Fibroblast of pulmonary artery (primary cell): ENCODE data around the gene NOTCH2NLA.
"Not testable (repeated sequence)": the region's sequence is repeated elsewhere in the genome, so short reads cannot be mapped to it uniquely, and the experiment has no call there.

Source experiments
- DNase-seq: peaks from one replicate; pipeline ENCODE4 v3.0.0-alpha.2; 2010; ENCODE audit warnings: low read depth
- H3K4me3 ChIP-seq: replicated peaks from 2 replicates; pipeline ENCODE4 v1.5.1; 2011; ENCODE audit warnings: low read depth, mild to moderate bottlenecking, control low read depth, low read length, moderate library complexity

The NOTCH2NLA gene

DNA sequence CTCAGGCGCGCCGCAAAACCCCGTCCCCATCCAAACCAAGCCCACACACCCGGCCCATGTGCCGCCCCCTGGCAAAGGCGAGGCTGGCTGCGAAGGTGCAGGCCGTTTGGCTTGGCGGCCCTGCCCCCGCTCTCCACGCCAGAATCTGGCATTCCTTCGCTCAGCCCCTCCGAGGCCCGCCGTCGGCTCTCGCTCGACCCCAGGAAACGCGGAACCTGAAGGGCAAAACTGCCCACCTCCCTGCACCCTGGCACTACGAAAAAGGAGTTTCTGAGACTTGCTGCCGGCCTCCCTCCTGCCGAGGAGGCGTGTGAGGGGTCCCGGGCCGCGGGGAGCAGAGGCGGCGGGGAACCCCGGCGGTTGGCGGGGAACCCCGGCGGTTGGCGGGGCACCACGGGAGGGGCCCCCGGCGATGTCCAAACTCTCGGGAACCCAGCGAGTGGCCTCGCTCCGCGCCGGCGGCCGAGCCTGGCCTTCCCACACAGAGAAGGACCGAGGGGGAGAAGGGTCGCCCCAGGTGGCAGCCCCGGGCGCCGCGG is 608 bp downstream of the NOTCH2NLA start:
- H3K4me3 ChIP-seq, result peak overlapping the region; percentile 47
- not testable (repeated sequence) for DNase-seq

DNA sequence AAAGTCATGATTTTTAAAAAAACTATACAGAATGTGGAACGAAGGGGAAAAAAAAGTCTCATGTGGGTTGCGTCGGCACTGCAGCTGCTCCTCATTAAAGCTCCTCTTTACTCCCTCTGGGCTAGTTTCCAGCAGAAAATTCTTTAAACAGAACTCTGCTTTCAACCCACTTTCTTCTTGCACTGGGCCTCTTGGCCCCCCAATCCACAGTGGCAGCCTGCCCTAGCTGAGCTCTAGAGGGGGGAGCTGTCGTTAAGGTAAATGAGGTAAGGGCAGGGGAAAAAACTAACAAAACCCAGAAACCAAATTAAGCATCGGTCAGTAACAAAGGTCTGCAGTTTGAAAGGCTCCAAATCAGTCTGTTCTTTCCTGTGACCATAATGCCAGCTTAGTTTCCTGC is 54.3 kb downstream of the NOTCH2NLA start:
- DNase-seq, H3K4me3 ChIP-seq: not testable (repeated sequence)

DNA sequence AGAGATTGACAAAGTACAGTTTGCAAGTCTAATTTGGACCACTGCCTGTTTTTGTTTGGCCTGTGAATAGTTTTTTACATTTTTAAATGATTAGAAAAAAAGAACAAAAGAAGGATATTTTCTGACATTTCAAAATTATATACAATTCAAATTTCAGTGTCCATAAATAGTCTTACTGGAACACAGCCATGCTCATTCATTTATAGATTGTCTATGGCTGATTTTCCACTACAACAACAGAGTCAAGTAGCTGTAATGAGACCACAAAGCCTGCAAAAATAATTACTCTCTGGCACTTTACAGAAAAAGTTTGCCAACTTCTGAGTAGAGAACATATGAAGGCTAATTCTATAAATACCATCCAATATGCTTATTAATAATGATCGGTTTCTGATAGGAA is 61.1 kb downstream of the NOTCH2NLA start:
- not testable (repeated sequence) for H3K4me3 ChIP-seq, DNase-seq

DNA sequence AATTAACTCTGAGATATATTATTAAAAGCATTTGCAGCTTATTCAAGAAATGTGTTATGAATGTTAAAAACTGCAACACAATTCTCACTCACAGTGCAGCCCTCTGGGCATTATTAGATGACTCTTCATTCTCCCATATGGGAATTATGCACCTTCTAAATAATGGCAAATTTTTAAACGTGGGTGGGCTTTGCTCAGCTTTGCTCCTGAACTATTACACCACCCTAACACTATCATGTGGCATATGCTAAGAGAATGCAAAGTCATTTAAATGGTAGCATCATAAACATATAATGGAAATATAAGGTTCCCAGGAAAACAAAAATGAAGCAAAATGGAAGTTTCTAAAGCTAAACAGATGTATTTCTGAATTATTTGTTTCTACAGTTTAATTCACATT is 61.5 kb downstream of the NOTCH2NLA start:
- not testable (repeated sequence) for H3K4me3 ChIP-seq, DNase-seq

DNA sequence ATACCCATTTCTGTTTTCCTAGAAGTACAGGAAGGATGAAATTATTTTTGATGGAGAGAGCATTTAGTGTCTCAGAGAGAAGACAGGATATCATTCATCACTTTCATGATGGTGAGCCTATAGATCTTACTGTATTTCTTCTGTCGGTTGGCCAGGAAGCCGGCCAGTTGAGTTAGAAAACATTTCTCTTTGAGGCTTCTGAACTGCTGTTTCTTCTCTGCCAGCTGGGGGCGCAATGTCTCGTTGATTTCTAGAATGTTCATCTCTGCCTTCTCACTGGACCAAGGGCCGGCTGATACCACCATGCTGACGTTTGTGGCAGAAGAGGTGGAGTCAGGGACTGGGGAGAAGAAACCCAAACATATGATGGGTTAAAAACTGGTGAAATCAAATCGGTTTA is 84.4 kb downstream of the NOTCH2NLA start, which contains the start of gene NBPF10:
Gene NBPF10 (minus strand): TSS at position 340 of the 400 bp plus-strand sequence. CDS start 35 bp downstream, at position 305.
- not testable (repeated sequence) for H3K4me3 ChIP-seq, DNase-seq
